PC-3 (cell line): ENCODE measurements around the gene POLR1E.

Experiments used
- EZH2 ChIP-seq: fragments of 300-600 bp; sonication (generic); IDR thresholded peaks from one replicate; pipeline ENCODE4 v1.6.1; 2017; ENCODE audit warnings: antibody characterized with exemption, mild to moderate bottlenecking, low read length; ENCODE audit not compliant: unreplicated experiment
- EZH2phosphoT487 ChIP-seq: fragments of 300-600 bp; sonication (generic); IDR thresholded peaks from 2 replicates; pipeline ENCODE4 v1.6.1; 2018; ENCODE audit warnings: mild to moderate bottlenecking, antibody characterized with exemption, low read length, borderline replicate concordance

DNA sequence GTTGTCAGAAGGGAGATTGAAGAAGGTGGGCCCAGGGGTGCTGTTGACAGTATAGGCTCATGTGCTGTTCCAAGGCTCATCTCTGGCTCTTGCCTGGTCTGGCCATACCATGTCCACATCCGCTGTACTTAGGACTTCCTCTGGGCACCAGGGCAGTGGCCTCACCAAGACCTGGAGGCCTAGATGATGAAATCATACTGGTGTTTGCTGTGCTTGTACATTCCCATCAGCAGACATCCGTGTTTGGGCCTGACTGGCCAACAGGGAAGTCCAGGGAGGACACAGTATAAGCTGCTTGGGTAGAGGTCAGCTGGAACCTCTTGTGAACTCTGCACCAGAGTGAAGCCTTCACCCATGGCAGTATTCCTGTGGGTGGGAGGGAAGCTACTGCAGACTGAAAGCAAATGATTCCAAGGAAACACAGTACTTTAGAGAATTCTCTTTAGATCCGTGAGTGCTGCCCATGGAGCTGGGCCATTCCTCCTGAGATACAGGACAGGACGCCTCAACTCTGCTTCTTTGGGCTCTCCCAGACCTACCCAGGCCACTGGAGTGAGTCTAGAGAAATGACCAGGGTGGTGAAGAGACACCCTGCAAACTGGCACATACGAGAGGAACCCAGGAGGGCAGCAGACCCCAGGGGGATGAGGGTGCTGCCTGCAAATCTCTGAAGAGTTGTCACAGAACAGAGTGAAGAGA is 22.5 kb downstream of the POLR1E start:
- TF ChIP-seq EZH2 (no peak), EZH2phosphoT487 (no peak)
